Vagina (tissue), 2 donors: Measurements from ENCODE around the gene ANKS1B.

Source experiments
- POLR2A ChIP-seq, 2 donors: fragments of 450-650 bp; IDR thresholded peaks; one replicate each; pipeline ENCODE4 v1.6.1; 2017; ENCODE audit warnings: antibody characterized with exemption in 2 of 2, mild to moderate bottlenecking in 2 of 2, moderate library complexity in 2 of 2
- TF ChIP-seq, protein P1 (sequence below), 3 experiments: fragments of 450-650 bp in 2 of 3; fragments of 200-600 bp in 1 of 3; sonication (generic) in 1 of 3; IDR thresholded peaks; one replicate each; pipeline ENCODE4 v1.5.1; 2017 to 2019; ENCODE audit warnings: antibody characterized with exemption in 3 of 3, mild to moderate bottlenecking in 2 of 3, moderate library complexity in 2 of 3

DNA sequence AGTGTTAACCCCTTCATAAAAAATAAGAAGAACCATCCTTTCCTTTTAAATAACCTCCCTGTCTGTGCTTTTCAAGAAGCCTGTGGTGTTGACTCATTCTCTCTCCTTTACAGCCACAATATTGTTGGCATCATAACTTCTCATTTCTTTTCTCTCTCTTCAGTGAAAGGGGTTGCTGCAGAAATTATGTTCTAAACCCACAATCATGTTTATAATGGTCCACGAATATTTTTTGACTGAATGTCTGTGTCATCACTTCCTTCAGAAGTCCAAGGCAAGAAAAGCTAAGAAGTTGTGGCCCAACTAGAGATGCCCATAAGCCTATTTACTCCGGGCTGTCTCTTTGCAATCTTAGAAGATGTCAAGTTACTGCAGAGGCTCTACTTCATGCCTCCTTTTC is 851.3 kb downstream of the ANKS1B start:
- TF ChIP-seq, protein P1, sequence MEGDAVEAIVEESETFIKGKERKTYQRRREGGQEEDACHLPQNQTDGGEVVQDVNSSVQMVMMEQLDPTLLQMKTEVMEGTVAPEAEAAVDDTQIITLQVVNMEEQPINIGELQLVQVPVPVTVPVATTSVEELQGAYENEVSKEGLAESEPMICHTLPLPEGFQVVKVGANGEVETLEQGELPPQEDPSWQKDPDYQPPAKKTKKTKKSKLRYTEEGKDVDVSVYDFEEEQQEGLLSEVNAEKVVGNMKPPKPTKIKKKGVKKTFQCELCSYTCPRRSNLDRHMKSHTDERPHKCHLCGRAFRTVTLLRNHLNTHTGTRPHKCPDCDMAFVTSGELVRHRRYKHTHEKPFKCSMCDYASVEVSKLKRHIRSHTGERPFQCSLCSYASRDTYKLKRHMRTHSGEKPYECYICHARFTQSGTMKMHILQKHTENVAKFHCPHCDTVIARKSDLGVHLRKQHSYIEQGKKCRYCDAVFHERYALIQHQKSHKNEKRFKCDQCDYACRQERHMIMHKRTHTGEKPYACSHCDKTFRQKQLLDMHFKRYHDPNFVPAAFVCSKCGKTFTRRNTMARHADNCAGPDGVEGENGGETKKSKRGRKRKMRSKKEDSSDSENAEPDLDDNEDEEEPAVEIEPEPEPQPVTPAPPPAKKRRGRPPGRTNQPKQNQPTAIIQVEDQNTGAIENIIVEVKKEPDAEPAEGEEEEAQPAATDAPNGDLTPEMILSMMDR (IDR thresholded peaks at IDR 0.05), result no peak
- no peak for TF ChIP-seq POLR2A (IDR thresholded peaks at IDR 0.05)
